Smooth muscle cell (in vitro differentiated cells): ENCODE results near the gene ZDHHC13. TPM values are rescaled to one million over a fixed set of nuclear protein-coding genes. Genes with fewer than 3 reads are reported as not detected.

ENCODE experiments used
- DNase-seq: peaks from one replicate; lab custom pipeline; 2025; ENCODE audit not compliant: unreplicated experiment; lab: John Stamatoyannopoulos, UW
- H2AFZ ChIP-seq: fragments of 200-600 bp; sonication (generic); 2 replicates; pipeline ENCODE4 v1.6.0; 2016; ENCODE audit warnings: antibody characterized with exemption, low read depth, mild to moderate bottlenecking
- H3F3A ChIP-seq: fragments of 200-600 bp; sonication (generic); 2 replicates; pipeline ENCODE4 v1.6.0; 2017; ENCODE audit warnings: antibody characterized with exemption, low read depth
- H3K27ac ChIP-seq: fragments of 200-600 bp; sonication (generic); 2 replicates; pipeline ENCODE4 v1.5.1; 2016; ENCODE audit warnings: low read depth, mild to moderate bottlenecking
- H3K27me3 ChIP-seq: fragments of 200-600 bp; sonication (generic); 2 replicates; pipeline ENCODE4 v1.6.1; 2016; ENCODE audit warnings: low read depth, mild to moderate bottlenecking
- H3K36me3 ChIP-seq: fragments of 200-600 bp; sonication (generic); 2 replicates; pipeline ENCODE4 v1.5.1; 2016; ENCODE audit warnings: low read depth
- H3K4me1 ChIP-seq: fragments of 200-600 bp; sonication (generic); 2 replicates; pipeline ENCODE4 v1.5.1; 2016; ENCODE audit warnings: low read depth
- H3K4me2 ChIP-seq: fragments of 200-600 bp; sonication (generic); 2 replicates; pipeline ENCODE4 v1.6.0; 2016; ENCODE audit warnings: mild to moderate bottlenecking
- H3K4me3 ChIP-seq: fragments of 200-600 bp; sonication (generic); 2 replicates; pipeline ENCODE4 v1.5.1; 2016; ENCODE audit warnings: mild to moderate bottlenecking
- H3K79me2 ChIP-seq: fragments of 200-600 bp; sonication (generic); 2 replicates; pipeline ENCODE4 v1.6.0; 2016; ENCODE audit warnings: low read depth, mild to moderate bottlenecking
- H3K9ac ChIP-seq: fragments of 200-600 bp; sonication (generic); 2 replicates; pipeline ENCODE4 v1.6.0; 2016; ENCODE audit warnings: low read depth
- H3K9me3 ChIP-seq: fragments of 200-600 bp; sonication (generic); replicated peaks from 2 replicates; pipeline ENCODE4 v1.5.1; 2016; ENCODE audit warnings: low read depth
- H4K20me1 ChIP-seq: fragments of 200-600 bp; sonication (generic); 2 replicates; pipeline ENCODE4 v1.6.0; 2016; ENCODE audit warnings: low read depth
- WGBS: methylation state at CpG from one replicate; pipeline ENCODE4 v1.1.7; 2016; ENCODE audit warnings: low lambda C conversion rate; 5-methylcytosine and 5-hydroxymethylcytosine counted together
- polyA plus RNA-seq: library from polyadenylated mRNA; unstranded; fragments of >200 nt; fragmentation: Nextera tagmentation; extraction: Ambion mirVana; gene quantifications from 2 replicates; pipeline ENCODE4 v1.2.1, GENCODE V29; 2016
- total RNA-seq: library from RNA; depleted of rRNA; stranded (reverse); fragments of >200 nt; gene quantifications from 2 replicates; pipeline ENCODE4 v1.2.3, GENCODE V29; 2014
- TF ChIP-seq, protein P1 (sequence below): fragments of 200-600 bp; sonication (generic); IDR thresholded peaks from 2 replicates; pipeline ENCODE4 v1.5.1; 2017; ENCODE audit warnings: borderline replicate concordance, mild to moderate bottlenecking, antibody characterized with exemption; ENCODE audit not compliant: insufficient read depth, poor library complexity, severe bottlenecking

ZDHHC13 gene
- total and polyA plus RNA-seq, 2 experiments from 2014 or later: 12.8 to 17.3 TPM

DNA sequence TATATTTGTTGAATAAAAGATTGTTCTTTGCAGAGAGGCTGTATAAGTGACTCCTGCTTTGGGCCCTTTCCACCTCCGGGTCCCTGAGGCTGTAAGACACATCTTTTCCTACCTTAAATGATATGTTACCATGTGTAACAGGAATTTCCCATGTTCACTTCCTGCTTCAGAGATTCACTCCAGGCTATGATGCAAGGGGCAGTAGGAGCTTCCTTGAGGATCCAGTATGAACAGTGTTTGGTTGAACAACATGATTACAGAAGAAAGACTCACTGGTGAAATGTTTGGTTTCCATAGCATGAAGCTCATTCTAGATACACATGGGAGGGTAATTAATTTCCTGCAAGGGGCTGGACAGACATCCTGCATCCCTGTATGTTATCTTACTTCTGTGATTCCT lies 25.6 kb upstream of the ZDHHC13 start:
- TF ChIP-seq, protein P1, sequence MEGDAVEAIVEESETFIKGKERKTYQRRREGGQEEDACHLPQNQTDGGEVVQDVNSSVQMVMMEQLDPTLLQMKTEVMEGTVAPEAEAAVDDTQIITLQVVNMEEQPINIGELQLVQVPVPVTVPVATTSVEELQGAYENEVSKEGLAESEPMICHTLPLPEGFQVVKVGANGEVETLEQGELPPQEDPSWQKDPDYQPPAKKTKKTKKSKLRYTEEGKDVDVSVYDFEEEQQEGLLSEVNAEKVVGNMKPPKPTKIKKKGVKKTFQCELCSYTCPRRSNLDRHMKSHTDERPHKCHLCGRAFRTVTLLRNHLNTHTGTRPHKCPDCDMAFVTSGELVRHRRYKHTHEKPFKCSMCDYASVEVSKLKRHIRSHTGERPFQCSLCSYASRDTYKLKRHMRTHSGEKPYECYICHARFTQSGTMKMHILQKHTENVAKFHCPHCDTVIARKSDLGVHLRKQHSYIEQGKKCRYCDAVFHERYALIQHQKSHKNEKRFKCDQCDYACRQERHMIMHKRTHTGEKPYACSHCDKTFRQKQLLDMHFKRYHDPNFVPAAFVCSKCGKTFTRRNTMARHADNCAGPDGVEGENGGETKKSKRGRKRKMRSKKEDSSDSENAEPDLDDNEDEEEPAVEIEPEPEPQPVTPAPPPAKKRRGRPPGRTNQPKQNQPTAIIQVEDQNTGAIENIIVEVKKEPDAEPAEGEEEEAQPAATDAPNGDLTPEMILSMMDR: no peak
- no peak overlapping the region for H3K27ac ChIP-seq
- H3K27me3 ChIP-seq: peaks cover 7% of the 10 kb centered on the region
- no peak overlapping the region for H3K9ac ChIP-seq
- no peaks in the 10 kb centered on the region for H3K4me1 ChIP-seq
- H3K9me3 ChIP-seq: no peaks in the 10 kb centered on the region
- H2AFZ ChIP-seq: no peak overlapping the region
- H3K36me3 ChIP-seq: no peaks in the 10 kb centered on the region
- H3K79me2 ChIP-seq: no peaks in the 10 kb centered on the region
- H3F3A ChIP-seq: no peaks in the 10 kb centered on the region
- WGBS: 95% methylated on average over 1 of the region's 1 CpG
- no peak for DNase-seq
- no peak overlapping the region for H3K4me3 ChIP-seq
- H3K4me2 ChIP-seq: no peak overlapping the region
- H4K20me1 ChIP-seq: no peaks in the 10 kb centered on the region

DNA sequence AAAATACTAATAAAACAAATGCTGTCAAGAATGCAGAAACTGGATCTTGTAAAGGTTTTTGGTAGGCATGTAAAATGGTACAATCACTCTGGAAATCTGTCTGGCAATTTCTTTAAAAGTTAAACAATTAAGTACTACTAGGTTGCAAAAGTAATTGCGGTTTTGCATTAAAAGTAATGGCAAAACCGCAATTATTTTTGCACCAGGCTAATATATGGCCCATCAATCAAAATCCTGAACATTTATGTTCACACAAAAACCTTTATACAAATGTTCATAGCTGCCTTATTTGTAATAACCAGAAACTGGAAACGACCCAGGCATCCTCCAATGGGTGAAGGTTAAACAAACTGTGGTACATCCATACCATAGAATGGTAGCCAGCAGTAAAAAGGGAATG lies 24.6 kb upstream of the ZDHHC13 start:
- no peaks in the 10 kb centered on the region for H3F3A ChIP-seq
- no peak overlapping the region for H3K9ac ChIP-seq
- 82% methylated on average over 3 of the region's 3 CpGs for WGBS
- no peaks in the 10 kb centered on the region for H3K79me2 ChIP-seq
- no peak overlapping the region for H2AFZ ChIP-seq
- DNase-seq: no peak
- no peak overlapping the region for H3K4me2 ChIP-seq
- H4K20me1 ChIP-seq: no peaks in the 10 kb centered on the region
- H3K27me3 ChIP-seq: peaks cover 7% of the 10 kb centered on the region
- H3K4me1 ChIP-seq: no peaks in the 10 kb centered on the region
- no peaks in the 10 kb centered on the region for H3K9me3 ChIP-seq
- no peak overlapping the region for H3K27ac ChIP-seq
- no peaks in the 10 kb centered on the region for H3K36me3 ChIP-seq
- no peak overlapping the region for H3K4me3 ChIP-seq
- TF ChIP-seq, protein P1: no peak

DNA sequence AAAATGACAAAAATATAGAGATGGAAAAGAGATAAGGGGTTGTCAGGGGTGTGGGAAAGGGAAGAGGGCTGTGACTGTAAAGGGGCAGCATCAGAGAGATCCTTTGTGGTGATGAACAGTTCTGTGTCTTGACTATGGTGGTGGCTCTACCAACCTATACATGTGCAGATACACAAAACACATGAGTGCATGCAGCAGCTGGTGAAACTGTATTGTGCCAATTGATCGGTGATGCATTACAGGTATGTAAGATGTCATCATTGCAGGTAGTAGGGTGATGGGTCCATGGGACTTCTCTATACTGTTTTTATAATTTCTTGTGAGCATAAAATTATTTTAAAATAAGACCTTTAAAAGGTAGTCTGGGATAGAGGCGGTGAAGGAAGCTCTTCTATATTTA lies 24.1 kb upstream of the ZDHHC13 start:
- TF ChIP-seq, protein P1: no peak
- H3K4me1 ChIP-seq: no peaks in the 10 kb centered on the region
- WGBS: 100% methylated on average over 2 of the region's 2 CpGs
- H2AFZ ChIP-seq: no peak overlapping the region
- no peak overlapping the region for H3K4me3 ChIP-seq
- peaks cover 7% of the 10 kb centered on the region for H3K27me3 ChIP-seq
- H3K36me3 ChIP-seq: no peaks in the 10 kb centered on the region
- no peak for DNase-seq
- no peaks in the 10 kb centered on the region for H3K9me3 ChIP-seq
- no peaks in the 10 kb centered on the region for H3F3A ChIP-seq
- H4K20me1 ChIP-seq: no peaks in the 10 kb centered on the region
- H3K27ac ChIP-seq: no peak overlapping the region
- H3K9ac ChIP-seq: no peak overlapping the region
- no peak overlapping the region for H3K4me2 ChIP-seq
- H3K79me2 ChIP-seq: no peaks in the 10 kb centered on the region

DNA sequence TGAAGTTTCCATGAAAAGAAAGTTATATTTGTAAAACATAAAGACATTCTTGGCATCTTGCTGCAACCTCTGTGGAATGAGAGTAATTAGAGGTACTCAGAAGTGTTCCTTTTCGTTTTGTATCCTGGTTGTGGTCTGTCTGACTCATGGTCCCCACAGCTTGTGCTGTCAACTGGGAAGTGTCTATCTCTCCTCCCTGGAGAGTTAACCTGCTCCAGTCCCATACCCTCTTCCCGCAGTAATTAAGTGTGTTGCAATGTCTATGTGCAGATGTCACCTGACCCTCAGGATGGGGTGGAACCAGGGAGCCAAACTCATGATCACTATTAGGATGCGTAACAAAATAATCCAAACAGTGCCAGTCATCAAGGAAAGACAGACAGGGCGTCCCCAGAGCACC lies 23.0 kb upstream of the ZDHHC13 start:
- no peaks in the 10 kb centered on the region for H3K4me1 ChIP-seq
- no peaks in the 10 kb centered on the region for H3K79me2 ChIP-seq
- no peak for DNase-seq
- peaks cover 7% of the 10 kb centered on the region for H3K27me3 ChIP-seq
- no peak overlapping the region for H3K4me3 ChIP-seq
- H3K9me3 ChIP-seq: no peaks in the 10 kb centered on the region
- H3K4me2 ChIP-seq: no peak overlapping the region
- H3F3A ChIP-seq: no peaks in the 10 kb centered on the region
- no peaks in the 10 kb centered on the region for H4K20me1 ChIP-seq
- H3K27ac ChIP-seq: no peak overlapping the region
- H2AFZ ChIP-seq: no peak overlapping the region
- H3K36me3 ChIP-seq: no peaks in the 10 kb centered on the region
- 54% methylated on average over 4 of the region's 4 CpGs for WGBS
- TF ChIP-seq, protein P1: no peak
- H3K9ac ChIP-seq: no peak overlapping the region
